Head of caudate nucleus (tissue), 42 donors: ENCODE results near the gene BHLHA15.
"Not testable (repeated sequence)": the region's sequence is repeated elsewhere in the genome, so short reads cannot be mapped to it uniquely, and the experiment has no call there.

Experiments
- DNase-seq, 42 donors: peaks; one replicate each; pipeline versions ENCODE4 v3.0.0 to v3.0.0-alpha.2; 2020 to 2021; ENCODE audit warnings: mixed read lengths in 7 of 42
- intact Hi-C: fragments of 100-400 bp; cut with DNase I; formaldehyde crosslinking; loops from one replicate; pipeline ENCODE4 v1.15.0; 2022

BHLHA15 gene

DNA sequence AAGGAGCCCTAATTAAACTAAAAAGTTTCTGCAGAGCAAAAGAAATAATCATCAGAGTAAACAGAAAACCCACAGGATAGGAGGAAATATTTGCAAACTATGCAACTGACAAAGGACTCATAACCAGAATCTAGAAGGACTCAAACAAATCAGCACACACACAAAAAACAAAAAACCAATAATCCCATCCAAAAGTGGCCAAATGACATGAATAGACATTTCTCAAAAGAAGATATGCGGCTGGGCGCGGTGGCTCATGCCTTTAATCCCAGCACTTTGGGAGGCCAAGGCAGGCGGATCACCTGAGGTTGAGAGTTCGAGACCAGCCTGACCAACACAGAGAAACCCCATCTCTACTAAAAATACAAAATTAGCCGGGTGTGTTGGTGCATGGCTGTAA lies 8.1 kb downstream of the BHLHA15 start:
- intact Hi-C loops, DNase-seq: not testable (repeated sequence)

DNA sequence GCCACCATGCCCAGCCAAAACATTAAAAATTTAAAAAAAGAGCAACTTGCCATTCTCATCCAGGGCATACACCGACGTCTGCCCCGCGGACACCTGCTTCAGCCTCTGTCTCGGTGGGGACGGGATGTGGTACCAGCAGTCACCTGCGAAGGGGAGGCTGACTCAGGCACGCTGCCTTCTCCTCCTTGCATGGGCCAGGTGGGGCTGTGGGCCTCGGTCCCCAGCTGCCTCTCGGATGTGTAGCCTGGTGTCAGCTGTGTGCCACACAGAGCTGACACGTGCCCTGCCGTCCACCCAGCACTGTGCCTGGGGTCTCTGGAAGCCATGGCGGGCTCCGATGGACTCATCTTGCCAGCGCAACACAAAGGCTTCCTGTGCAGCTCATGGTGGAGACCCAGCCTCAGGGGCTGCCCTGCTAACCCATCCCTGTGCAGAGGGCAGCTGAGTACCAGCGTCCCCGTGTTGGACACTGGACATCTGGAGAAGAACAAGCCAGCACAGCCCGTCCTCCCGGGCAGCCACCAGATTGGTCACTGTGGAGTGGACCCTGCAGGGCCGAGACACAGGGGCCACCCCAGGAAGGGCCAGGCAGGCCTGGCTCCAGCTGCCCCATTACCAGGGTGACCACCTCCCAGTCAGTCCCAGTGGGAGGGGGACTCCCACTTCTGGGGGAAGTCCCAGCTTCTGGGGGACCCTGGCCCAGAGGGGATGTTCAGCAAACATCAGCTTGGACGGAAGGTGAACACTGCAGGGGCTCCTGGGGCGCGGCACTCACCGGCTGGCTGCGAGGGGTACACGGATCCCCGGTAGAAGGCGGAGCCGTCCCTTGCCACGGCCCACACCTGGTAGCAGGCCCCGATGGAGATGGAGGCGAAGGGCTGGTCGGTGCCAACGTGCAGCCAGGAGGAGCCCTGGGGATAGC lies 10.6 kb downstream of the BHLHA15 start:
- intact Hi-C loops: no loop called here
- DNase-seq: no peak

GRCh38 chr7:98222533-98223195 lies 11.4 kb downstream of the BHLHA15 start:
- intact Hi-C loops: no loop called here
- no peak for DNase-seq

DNA sequence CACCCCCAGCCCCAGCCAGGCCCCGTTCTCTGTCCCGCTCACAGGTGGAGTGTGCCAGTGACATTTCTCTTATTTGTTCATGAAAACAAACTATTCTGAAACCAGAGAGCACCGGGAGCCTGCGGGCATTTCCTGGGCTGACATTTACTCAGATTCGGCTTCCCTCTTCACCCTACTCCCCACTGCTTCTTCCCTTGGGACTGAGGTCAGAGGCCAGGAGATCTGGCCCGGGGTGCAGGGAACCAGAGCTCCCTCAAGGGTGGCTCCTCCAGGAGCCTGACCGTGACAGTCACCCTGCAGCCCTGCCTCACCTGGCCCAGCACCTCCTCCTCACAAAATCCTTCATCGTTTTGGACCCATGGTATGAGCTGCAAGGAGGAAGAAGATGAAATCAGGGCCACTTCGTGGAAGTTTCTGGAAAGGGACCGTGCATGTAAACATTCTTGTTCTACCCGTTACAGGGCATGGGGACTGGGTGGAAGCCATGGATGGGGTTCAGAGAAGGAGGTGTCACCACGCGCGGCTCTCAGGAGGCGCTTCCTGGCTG lies 12.2 kb downstream of the BHLHA15 start:
- intact Hi-C loops: no loop called here
- DNase-seq: no peak

DNA sequence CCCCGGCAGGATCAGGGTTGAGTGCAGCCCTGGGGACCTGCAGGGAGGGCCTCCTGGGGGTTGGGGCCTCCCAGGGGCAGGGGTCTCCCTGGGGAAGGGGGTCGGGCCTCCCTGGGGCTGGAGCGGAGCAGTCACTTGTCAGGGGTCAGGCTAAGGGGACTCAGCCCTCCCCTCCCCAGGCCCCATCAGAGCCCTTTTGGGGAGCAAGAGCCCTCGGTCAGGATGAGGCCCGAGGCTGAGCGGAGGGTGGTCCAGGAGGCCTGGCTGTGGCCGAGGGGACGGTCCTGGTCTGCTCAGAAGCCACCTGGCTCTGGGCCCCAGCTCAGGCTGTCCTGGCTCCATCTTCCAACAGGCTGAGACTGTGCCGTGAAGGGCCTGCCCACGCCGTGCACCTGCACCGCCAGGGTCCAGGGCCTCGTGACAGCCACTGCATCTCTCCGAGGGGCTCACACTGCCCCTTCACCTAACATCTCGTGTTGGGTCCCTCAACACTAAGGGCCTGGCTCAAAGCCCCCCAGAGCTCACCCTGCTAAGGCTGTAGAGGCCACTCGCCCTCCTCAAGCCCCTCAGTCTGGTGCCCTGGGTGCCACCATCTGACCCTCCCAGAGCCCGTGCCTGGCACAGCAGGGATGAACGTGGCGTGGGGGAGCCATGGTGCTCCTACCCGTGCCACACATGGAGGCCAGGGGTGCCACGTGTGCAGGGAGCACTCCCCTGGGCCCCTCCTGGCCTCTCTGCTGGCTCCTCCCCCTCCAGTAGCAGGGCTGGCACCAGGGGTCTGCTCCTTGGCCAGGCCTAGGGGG lies 12.9 kb downstream of the BHLHA15 start:
- no peak for DNase-seq
- intact Hi-C loops: no loop called here

DNA sequence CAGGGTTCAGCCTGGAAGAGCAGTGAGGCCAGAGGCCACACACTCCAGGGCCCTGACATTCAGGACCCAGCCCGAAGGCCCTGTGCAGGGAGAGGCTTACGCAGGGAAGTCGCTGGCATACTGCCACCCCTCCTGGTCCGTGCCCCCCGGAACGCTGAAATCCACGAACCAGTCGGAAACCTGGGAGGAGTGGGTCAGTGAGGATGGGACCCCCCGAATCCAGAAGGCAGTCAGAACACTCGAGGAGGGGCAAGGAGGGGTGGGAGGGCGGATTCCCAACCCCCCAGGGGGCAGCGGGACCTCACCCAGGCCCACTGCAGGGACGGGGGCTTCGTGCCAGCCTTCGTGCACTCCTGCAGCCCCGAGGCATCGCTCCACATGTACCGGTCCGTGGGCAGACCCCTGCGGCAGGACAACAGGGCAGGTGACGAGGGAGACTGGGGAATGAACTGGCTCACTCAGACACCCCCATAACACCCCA lies 13.5 kb downstream of the BHLHA15 start:
- no peak for DNase-seq
- intact Hi-C loops: no loop called here

GRCh38 chr7:98225913-98226614 lies 14.8 kb downstream of the BHLHA15 start:
- no peak for DNase-seq

GRCh38 chr7:98227939-98228338 lies 16.7 kb downstream of the BHLHA15 start:
- DNase-seq: no peak
- intact Hi-C loops: no loop called here

More at GRCh38 chr7:98225913-98226614, 14.8 kb downstream of the BHLHA15 start:
- intact Hi-C loops: no loop called here

GRCh38 chr7:98228801-98229200 lies 17.6 kb downstream of the BHLHA15 start:
- DNase-seq: no peak
- intact Hi-C loops: no loop called here

DNA sequence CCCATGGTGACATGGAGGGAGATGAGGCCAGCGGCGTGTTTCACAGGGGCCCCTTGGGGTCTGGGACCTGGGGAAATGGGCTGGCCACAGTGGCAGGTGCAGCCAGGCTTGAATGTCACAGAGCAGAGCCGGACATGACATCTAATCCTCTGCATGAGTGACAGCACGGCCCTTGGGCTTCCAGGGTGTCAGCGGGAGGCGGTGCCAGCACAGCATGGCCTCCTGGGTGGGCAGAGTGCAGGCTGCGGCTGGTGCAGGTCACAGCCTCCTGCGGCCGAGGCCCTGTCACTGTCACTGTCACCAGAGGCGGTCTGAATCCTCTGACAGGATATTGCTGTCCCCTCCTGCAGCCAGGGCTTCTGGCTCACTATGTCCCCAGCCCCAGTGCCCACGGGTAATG lies 18.2 kb downstream of the BHLHA15 start:
- intact Hi-C loops: no loop called here

GRCh38 chr7:98229991-98230745 lies 18.9 kb downstream of the BHLHA15 start:
- no peak for DNase-seq
- intact Hi-C loops: no loop called here

More for the DNA sequence above, 18.2 kb downstream of the BHLHA15 start:
- no peak for DNase-seq

GRCh38 chr7:98230746-98231471 lies 19.7 kb downstream of the BHLHA15 start:
- no peak for DNase-seq
- intact Hi-C loops: no loop called here

GRCh38 chr7:98231493-98232262 lies 20.4 kb downstream of the BHLHA15 start:
- intact Hi-C loops: no loop called here
- DNase-seq: no peak

- intact Hi-C loops: no loop called here
- DNase-seq: no peak
These were observed 21.0 kb downstream of the BHLHA15 start for GRCh38 chr7:98232263-98232585.

- intact Hi-C loops: no loop called here
- no peak for DNase-seq
These were observed 21.6 kb downstream of the BHLHA15 start for GRCh38 chr7:98232799-98233198.

- DNase-seq: no peak
- intact Hi-C loops: no loop called here
These were observed 22.2 kb downstream of the BHLHA15 start for GRCh38 chr7:98233219-98234070.
